KG1 (cell line): ENCODE results near the gene EMX2.
"Not testable (repeated sequence)": the region's sequence is repeated elsewhere in the genome, so short reads cannot be mapped to it uniquely, and the experiment has no call there.

ENCODE experiments used
- DNase-seq: peaks from one replicate; lab custom pipeline; 2025; lab: John Stamatoyannopoulos, UW

The EMX2 gene

DNA sequence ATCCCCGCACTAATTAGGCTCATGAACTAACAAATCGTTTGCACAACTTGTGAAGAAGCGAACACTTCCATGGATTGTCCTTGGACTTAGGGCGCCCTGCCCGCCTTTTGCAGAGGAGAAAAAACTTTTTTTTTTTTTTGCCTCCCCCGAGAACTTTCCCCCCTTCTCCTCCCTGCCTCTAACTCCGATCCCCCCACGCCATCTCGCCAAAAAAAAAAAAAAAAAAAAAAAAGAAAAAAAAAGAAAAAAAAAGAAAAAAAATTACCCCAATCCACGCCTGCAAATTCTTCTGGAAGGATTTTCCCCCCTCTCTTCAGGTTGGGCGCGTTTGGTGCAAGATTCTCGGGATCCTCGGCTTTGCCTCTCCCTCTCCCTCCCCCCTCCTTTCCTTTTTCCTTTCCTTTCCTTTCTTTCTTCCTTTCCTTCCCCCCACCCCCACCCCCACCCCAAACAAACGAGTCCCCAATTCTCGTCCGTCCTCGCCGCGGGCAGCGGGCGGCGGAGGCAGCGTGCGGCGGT, at the start of gene EMX2:
EMX2 (plus strand) TSS at position 41 of the 519 bp plus-strand sequence. CDS start 522 bp downstream, outside the sequence.
- no peak for DNase-seq

- DNase-seq: no peak
Measured at GRCh38 chr10:117496031-117496430, 46.5 kb upstream of the EMX2 start.

GRCh38 chr10:117496616-117497028, 45.9 kb upstream of the EMX2 start:
- DNase-seq: peak; percentile 49

- no peak for DNase-seq
Measured at GRCh38 chr10:117497736-117498135, 44.8 kb upstream of the EMX2 start.

- DNase-seq: no peak
Measured at GRCh38 chr10:117499248-117500105, 43.1 kb upstream of the EMX2 start.

DNA sequence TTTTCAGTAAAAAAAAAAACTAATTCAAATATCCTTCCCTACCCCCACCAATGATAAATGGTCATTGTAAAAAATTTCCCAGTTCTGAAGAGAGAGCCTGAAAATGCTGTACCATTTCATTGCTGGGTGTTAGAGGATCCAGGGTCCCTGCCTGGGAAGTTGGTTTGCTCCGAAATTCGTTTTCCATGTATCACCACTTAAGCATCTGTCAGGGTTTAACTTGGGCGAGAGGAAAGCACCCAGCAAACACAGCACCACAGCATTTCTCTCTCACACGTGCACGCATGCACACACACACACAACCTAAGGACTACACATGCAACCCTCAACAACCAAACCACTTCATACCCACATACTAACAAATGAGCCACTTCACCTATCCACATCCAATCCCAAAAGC, 42.1 kb upstream of the EMX2 start:
- DNase-seq: no peak

GRCh38 chr10:117501460-117502035, 41.0 kb upstream of the EMX2 start:
- DNase-seq: no peak

DNA sequence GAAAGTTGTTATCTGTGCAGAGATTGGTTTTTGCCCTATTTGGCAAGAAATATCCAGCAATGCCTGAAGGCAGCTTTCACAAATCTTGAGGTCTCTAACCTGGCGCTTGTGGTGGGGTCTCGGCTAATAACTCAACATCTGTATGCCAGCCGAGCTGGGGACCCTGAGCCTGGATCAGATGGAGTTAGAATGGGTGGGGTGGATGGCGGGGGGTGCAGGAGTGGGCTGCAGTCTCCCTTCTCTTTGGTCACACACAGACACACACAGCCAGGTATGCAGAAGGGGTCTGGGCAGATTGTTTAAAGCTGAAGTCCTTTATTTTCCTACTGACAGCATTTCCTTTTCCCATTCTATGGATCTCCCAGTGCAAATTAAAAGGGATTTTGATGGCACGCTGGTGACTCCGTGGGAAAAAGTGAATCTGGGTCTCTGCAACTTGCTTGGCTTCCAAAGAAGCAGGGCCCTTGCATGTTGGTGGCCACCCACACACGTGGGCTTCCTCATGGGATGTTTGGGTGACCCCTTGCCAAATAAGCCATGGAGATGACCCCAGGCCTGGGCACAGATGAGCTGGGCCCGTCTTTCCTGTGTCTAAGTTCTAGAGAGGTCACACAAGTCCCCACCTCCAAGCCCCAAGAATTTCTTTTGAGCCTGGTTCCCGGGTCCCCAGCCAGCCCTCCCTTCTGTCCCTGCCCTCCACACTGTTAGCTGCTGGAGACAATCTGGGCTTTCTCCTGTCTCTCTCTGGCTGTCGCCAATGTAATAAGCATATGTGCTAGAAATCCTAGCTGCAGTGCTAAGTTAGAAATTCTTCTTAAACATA, 39.9 kb upstream of the EMX2 start:
- no peak for DNase-seq

GRCh38 chr10:117503244-117504205, 39.0 kb upstream of the EMX2 start:
- DNase-seq: no peak

DNA sequence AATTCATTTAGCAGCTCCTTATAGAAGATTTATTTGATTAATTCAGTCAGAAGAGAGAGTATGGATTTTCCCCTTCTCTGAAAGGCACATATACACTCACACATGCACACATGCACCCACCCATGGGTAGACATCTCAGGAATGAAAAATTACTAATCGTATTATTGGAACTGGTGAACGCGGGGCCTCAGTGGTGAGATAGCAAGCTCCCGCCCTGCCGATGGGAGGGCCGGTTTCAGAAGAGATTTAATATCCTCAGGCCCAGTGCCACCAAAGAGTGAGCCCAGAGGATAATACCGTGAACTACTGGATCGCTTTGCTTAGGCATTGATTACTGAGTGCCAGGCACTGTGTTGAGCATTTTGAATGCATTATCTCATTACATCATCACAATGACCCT, 38.0 kb upstream of the EMX2 start:
- no peak for DNase-seq

DNA sequence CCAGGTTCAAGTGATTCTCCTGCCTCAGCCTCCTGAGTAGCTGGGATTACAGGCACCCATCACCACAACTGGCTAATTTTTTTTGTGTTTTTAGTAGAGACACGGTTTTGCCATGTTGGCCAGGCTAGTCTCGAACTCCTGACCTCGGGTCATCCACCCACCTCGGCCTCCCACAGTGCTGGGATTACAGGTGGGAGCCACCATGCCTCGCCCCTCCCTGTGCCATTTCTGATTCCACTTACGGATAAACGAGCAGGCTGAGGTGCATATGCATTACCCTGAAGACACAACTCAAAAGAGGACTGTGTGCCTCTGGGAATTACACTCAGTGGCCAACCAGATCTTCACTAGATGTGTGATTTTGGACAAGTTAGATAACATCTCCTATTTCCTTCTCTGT, 35.5 kb upstream of the EMX2 start:
- not testable (repeated sequence) for DNase-seq

GRCh38 chr10:117509573-117509972, 33.0 kb upstream of the EMX2 start:
- DNase-seq: no peak

GRCh38 chr10:117511601-117512390, 30.8 kb upstream of the EMX2 start:
- no peak for DNase-seq

DNA sequence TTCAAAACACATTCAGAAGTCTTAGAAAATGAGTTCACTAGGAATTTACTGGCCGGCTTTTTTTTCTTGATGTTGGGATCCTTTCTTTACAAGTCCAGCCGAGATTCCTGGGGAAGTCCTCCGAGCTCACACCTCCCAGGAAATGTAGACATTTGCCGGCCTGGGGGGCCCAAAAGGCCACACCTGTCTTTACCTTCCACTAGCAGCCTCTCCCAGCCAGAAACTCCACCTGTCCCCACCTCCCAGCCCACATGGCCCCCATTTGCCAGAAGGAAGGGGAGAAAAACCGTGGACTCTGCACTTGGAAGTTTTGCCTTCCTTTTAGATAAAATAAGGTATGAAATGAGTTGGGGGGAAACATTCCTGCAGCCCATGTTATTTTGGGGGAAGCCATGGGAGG, 27.6 kb upstream of the EMX2 start:
- no peak for DNase-seq

DNA sequence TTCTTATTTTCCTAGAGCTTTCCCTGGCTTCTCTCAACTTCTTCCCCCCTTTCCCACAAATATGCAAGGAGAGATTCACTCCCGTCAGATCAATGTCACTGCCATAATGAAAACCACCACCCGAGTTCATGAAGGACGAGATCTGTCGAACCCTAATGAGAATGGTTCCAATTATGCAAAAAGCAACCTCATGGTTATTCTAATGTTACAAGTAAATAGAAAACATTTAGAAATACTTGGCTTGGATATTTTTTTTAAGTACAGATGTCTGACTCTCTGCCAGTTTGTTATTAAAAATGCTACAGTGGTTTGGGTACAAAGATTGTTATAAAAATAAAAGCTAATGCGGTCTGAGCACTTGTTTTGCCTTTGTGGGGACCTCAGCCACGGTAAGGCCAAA, 25.9 kb upstream of the EMX2 start:
- DNase-seq: no peak

- DNase-seq: no peak
Measured at GRCh38 chr10:117518246-117518645, 24.3 kb upstream of the EMX2 start.

GRCh38 chr10:117519286-117519685, 23.3 kb upstream of the EMX2 start:
- no peak for DNase-seq

DNA sequence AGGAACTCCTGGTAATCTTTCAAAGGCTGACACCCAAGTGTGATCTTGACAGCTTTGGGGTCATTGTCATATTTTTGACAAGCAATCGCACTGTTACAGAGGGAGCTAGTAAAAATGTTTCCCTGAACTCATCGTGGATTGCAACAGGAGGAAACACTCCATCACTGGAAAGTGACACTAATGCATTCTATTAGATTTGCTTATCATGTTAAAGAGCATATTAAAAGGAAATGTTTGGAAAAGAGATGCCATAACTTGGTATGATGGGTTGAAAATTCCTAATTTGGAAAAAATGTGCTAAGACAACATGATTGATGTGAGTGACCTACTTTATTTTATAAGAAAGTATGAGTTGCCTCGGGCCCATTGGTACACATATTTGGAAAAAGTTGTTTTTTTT, 22.7 kb upstream of the EMX2 start:
- DNase-seq: no peak

DNA sequence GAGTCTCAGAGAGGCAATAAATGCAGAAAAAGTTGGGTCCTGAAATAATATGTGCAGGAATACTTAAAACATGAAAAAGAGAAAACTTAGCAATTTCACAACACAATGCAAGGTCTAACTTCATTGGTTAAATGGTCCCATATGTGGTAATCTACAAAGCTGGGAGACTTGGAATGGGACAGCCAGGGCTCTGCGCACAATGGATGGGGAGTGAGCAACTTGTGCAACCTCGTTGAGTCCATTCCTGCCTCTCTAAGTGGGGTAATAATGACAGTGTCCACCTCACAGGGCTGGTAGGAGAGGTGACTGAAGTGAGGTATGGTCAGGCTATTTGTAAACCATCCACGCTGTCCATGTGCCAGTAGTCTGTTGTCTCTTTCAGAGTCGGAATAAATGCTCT, 11.8 kb upstream of the EMX2 start:
- no peak for DNase-seq

DNA sequence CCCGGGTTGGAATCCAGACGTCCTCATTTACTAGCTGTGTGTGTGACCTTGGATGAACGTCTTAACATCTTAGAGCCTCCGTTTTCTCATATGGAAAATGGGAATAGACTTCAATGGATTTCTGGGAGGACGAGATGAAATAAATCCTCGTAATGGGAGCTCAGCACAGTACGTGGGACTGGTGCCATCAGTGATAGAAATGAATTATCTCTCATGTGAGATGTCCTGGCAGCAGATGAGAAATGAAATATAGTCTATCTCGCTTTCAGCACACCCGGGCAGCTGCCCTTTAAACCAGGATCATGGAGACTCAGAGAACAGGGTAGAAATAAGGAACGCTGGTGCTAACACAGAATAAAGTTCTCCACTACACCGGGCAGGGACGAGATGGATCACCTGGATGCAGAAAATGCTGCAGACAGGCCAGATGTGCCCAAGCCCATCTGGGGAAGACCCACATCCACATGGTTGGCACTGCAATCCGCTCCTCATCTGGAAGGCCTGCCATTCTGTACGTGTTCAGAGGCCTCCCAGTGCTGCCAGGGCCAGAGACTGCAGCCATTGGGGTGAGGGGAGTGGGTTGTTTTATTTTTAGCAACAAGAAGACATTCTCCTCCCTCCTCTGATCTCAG, 11.1 kb upstream of the EMX2 start:
- DNase-seq: no peak
